Measurements from ENCODE around the gene PRSS50. TPM values are rescaled to one million over a fixed set of nuclear protein-coding genes. Genes with fewer than 3 reads are reported as not detected.

PRSS50 gene
- not detected in 2 replicates for total RNA-seq

DNA sequence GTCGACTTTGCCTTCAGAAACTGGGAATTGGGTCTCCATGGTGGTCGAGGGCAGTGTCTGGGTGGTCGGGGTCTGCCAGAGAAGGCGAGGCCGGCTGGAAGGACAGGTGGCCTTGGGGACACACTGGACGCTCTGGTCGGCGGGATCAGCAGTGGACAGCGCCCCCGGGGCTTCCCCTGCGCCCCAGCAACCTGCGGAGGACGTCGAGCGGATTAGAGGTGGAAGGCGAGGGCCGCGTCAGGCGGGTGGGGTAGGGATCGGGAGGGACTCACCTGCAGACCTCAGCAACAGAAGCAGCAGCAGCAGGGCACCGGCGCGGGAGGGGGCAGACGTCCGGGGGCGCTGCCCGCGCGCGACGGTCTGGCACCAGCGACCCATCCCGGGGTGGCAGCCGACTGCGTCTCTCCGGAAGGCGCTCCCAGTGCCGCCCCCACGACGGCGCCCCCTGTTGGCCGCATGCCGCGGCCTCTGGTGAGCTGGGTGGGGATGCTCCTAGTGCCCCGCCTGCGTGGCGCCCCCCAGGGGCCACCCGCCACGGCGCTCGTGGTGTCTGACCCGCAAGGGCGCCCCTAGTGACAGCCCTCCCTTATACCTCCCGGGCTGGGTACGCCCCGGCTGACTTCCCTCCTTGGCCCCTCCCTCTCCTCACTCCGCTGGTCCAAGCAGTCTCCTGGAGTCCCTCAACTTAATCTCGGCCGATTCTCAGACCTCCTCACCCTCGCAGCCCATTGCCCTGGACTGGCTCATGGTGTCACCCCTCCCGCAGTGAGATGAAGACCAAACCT lies at the start of gene PRSS50:
Gene PRSS50 (minus strand): TSS at position 423 of the 785 bp plus-strand sequence. CDS start 45 bp downstream, at position 378.

DNA sequence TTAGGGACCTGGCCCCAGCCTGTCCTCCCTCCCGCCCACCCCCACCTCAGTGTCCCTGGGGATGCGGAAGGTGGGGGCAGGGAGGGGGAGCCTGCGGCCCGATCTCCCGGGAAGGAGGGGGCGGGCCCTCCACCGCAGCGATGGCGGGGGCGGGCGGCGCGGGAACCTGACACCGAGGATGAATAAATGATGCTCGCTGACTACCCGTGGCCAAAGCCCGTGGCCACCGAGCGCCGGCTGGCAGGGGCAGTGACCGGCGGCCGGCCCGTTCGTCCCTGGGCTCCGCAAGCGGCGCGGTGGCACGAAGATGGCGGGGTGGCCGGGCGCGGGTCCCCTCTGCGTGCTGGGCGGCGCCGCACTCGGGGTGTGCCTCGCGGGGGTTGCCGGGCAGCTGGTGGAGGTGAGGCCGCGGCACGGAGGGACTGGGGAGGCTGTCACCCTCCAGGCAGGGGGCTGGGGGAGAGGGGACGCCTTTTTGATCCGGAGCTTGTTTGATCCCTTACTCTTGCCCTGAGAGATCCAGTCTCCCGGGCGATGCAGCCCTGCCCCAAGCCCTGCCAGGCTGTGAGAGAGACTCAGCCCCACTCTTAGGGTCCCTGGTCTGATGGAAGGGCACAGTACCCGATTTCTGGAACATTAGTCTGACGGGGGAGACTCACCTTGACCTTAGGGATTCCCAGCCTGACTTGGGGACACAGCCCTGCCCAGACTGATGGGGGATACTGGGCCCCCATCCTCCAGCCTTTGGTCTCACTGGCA lies 16.3 kb downstream of the PRSS50 start, which contains the start of gene TMIE:
Gene TMIE (plus strand): TSS at position 212 of the 759 bp plus-strand sequence. CDS start 96 bp downstream, at position 308.

GRCh38 chr3:46693038-46693891 lies 24.4 kb downstream of the PRSS50 start, which contains the start of gene ALS2CL:
Gene ALS2CL (minus strand): TSS chr3:46693679. CDS start chr3:46689440, 4,239 bp downstream.

Other genes with a start within 250 kb of the PRSS50 start
- gene RTP3, start 219.9 kb downstream of the PRSS50 start, total RNA-seq = not detected in 2 replicates
- gene LRRC2, start 151.6 kb downstream of the PRSS50 start, total RNA-seq = 0.09 and 0.12 TPM in 2 replicates
- gene FAM240A, start 105.3 kb downstream of the PRSS50 start, total RNA-seq = not detected in 2 replicates
- gene ALS2CL, start 24.2 kb downstream of the PRSS50 start, total RNA-seq = 0.35 and 1.4 TPM in 2 replicates
- not detected in 2 replicates for gene TMIE, start 16.5 kb downstream of the PRSS50 start, total RNA-seq
- gene MYL3, start 145.6 kb upstream of the PRSS50 start, total RNA-seq = 0.12 and 2.4 TPM in 2 replicates
- 11.8 and 13.4 TPM in 2 replicates for gene PTH1R, start 159.9 kb upstream of the PRSS50 start, total RNA-seq